ENCODE data around the gene MAP4K1.

- no peak for TF ChIP-seq MAX (IDR thresholded peaks at IDR 0.05)
- TF ChIP-seq REST (IDR thresholded peaks at IDR 0.05) = no peak
- TF ChIP-seq RCOR1 (IDR thresholded peaks at IDR 0.05; ENCODE audit: low read depth, low read length) = no peak
- no peak for TF ChIP-seq CTCF (IDR thresholded peaks at IDR 0.05)
- TF ChIP-seq USF2 (IDR thresholded peaks at IDR 0.05) = no peak
- TF ChIP-seq CHD2 (IDR thresholded peaks at IDR 0.05; ENCODE audit: low read length, partially characterized antibody) = no peak
- no peak for TF ChIP-seq EP300 (IDR thresholded peaks at IDR 0.05)
- TF ChIP-seq JUNB (IDR thresholded peaks at IDR 0.05) = no peak
- TF ChIP-seq ZC3H11A (IDR thresholded peaks at IDR 0.05) = no peak
- no peak for TF ChIP-seq ESRRA (IDR thresholded peaks at IDR 0.05; ENCODE audit: borderline replicate concordance, low read length)
- TF ChIP-seq POLR2A (IDR thresholded peaks at IDR 0.05; ENCODE audit: low read length) = no peak
- TF ChIP-seq GATA3 (IDR thresholded peaks at IDR 0.05; ENCODE audit: borderline replicate concordance) = no peak
These were observed 54.3 kb downstream of the MAP4K1 start for GRCh38 chr19:38563475-38563874.
